Neural crest cell (in vitro differentiated cells): ENCODE measurements around the gene NAA15. TPM values are rescaled to one million over a fixed set of nuclear protein-coding genes. Genes with fewer than 3 reads are reported as not detected.

Experiments used
- DNase-seq: peaks from one replicate; pipeline ENCODE4 v3.0.0; 2021; ENCODE audit warnings: low read depth, mixed read lengths, low spot score
- H3K27ac Mint-ChIP-seq: one replicate; pipeline ENCODE4 v1.8.0; 2021; ENCODE audit warnings: mild to moderate bottlenecking, mixed read lengths; ENCODE audit not compliant: unreplicated experiment
- H3K27me3 Mint-ChIP-seq: 2 replicates; pipeline ENCODE4 v1.8.0; 2021; ENCODE audit warnings: low read depth, mild to moderate bottlenecking, mixed read lengths
- H3K36me3 Mint-ChIP-seq: 2 replicates; pipeline ENCODE4 v1.8.0; 2021; ENCODE audit warnings: low read depth, mild to moderate bottlenecking, mixed read lengths
- H3K4me1 Mint-ChIP-seq: 2 replicates; pipeline ENCODE4 v1.8.0; 2021; ENCODE audit warnings: mixed read lengths
- H3K4me3 Mint-ChIP-seq: one replicate; pipeline ENCODE4 v1.8.0; 2021; ENCODE audit warnings: mild to moderate bottlenecking, mixed read lengths
- H3K9me3 Mint-ChIP-seq: 2 replicates; pipeline ENCODE4 v1.8.0; 2021; ENCODE audit warnings: mixed read lengths
- total RNA-seq: library from RNA; stranded (reverse); gene quantifications from 2 replicates; pipeline ENCODE4 v1.2.1, GENCODE V29; 2021
- TF ChIP-seq, protein P1 (sequence below): fragments of 200-600 bp; sonication (generic); conservative IDR thresholded peaks from 2 replicates; pipeline ENCODE4 v1.5.0; 2021; ENCODE audit warnings: antibody characterized with exemption, mild to moderate bottlenecking

Gene NAA15
- total RNA-seq, 1 donor from 2014 or later: 81.9 TPM

DNA sequence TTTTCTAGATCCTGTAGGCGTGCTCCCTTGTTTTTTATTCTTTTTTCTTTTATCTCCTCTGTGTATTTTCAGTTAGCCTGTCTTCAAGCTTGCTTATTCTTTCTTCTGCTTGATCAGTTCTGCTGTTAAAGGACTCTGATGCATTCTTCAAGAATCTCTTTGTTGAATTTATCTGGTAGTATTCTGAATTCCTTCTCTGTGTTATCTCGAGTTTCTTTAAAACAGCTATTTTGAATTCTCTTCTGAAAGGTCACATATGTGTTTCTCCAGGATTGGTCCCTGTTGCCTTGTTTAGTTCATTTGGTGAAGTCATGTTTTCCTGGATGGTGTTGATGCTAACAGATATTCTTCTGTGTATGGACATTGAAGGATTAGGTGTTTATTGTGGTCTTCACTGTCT lies 167.9 kb downstream of the NAA15 start:
- peaks cover 48% of the 10 kb centered on the region for H3K36me3 Mint-ChIP-seq
- no peaks in the 10 kb centered on the region for H3K27me3 Mint-ChIP-seq
- no peak overlapping the region for H3K27ac Mint-ChIP-seq
- H3K9me3 Mint-ChIP-seq: peaks cover 17% of the 10 kb centered on the region
- no peak overlapping the region for H3K4me3 Mint-ChIP-seq
- TF ChIP-seq, protein P1, sequence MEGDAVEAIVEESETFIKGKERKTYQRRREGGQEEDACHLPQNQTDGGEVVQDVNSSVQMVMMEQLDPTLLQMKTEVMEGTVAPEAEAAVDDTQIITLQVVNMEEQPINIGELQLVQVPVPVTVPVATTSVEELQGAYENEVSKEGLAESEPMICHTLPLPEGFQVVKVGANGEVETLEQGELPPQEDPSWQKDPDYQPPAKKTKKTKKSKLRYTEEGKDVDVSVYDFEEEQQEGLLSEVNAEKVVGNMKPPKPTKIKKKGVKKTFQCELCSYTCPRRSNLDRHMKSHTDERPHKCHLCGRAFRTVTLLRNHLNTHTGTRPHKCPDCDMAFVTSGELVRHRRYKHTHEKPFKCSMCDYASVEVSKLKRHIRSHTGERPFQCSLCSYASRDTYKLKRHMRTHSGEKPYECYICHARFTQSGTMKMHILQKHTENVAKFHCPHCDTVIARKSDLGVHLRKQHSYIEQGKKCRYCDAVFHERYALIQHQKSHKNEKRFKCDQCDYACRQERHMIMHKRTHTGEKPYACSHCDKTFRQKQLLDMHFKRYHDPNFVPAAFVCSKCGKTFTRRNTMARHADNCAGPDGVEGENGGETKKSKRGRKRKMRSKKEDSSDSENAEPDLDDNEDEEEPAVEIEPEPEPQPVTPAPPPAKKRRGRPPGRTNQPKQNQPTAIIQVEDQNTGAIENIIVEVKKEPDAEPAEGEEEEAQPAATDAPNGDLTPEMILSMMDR: no peak
- H3K4me1 Mint-ChIP-seq: no peaks in the 10 kb centered on the region
- no peak for DNase-seq

Other genes starting within 250 kb of the NAA15 start
- gene ELF2, start 124.3 kb upstream of the NAA15 start, total RNA-seq: 37.8 and 39.4 TPM in 2 replicates
- gene MGARP, start 21.3 kb upstream of the NAA15 start, total RNA-seq: 0.45 and 0.65 TPM in 2 replicates
- 54.4 and 63.3 TPM in 2 replicates for gene NDUFC1, start 972 bp downstream of the NAA15 start, total RNA-seq
- 6.5 and 7.0 TPM in 2 replicates for gene RAB33B, start 152.6 kb downstream of the NAA15 start, total RNA-seq